ENCODE results near the gene NUDT13.
"Not testable (repeated sequence)": the region's sequence is repeated elsewhere in the genome, so short reads cannot be mapped to it uniquely, and the experiment has no call there.

The NUDT13 gene

DNA sequence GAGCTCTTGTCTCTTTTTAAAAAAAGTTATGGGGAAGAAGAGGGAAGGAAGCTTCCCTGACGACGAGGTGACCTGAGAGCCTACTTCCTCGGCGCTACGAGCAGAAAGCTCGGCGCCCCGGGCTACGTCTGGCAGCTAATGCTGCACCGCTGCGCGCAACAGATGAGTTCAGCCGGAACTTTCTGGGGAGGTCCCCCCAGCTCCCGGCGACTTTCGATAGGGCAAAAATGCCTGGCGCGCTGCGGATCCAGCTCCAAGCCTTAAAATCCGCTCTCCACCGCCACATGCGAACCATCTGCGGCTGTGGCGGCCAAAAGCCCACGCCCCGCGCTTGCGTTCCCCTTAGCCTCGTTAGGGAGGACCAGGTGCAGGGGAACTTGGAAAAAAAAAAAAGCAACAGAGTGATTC lies 14.2 kb upstream of the NUDT13 start:
- CTCF ChIA-PET = interaction anchor here (0.7 to 2.4 kb wide), 3 partner anchors 13 to 60 kb away, joined by 3 to 7 read pairs (median 3); partner anchors contain the start of gene NUDT13
- POLR2A ChIA-PET = interaction anchor here (0.6 to 6.6 kb wide), 9 partner anchors 11 to 741 kb away, joined by 3 to 61 read pairs (median 6); partner anchors contain the start of genes DNAJB12, DNAJC9, ECD and FAM149B1
- peak; percentile 37 for DNase-seq (ENCODE audit: extremely low spot score)
- no peak for TF ChIP-seq FOXA1 (IDR thresholded peaks at IDR 0.05)
- no peak for TF ChIP-seq FOXM1 (IDR thresholded peaks at IDR 0.05; ENCODE audit: borderline replicate concordance)
- TF ChIP-seq L3MBTL2 (conservative IDR thresholded peaks at IDR 0.05) = 0 out of 2 replicates have a peak, but pooled peaks have one; percentile 33

DNA sequence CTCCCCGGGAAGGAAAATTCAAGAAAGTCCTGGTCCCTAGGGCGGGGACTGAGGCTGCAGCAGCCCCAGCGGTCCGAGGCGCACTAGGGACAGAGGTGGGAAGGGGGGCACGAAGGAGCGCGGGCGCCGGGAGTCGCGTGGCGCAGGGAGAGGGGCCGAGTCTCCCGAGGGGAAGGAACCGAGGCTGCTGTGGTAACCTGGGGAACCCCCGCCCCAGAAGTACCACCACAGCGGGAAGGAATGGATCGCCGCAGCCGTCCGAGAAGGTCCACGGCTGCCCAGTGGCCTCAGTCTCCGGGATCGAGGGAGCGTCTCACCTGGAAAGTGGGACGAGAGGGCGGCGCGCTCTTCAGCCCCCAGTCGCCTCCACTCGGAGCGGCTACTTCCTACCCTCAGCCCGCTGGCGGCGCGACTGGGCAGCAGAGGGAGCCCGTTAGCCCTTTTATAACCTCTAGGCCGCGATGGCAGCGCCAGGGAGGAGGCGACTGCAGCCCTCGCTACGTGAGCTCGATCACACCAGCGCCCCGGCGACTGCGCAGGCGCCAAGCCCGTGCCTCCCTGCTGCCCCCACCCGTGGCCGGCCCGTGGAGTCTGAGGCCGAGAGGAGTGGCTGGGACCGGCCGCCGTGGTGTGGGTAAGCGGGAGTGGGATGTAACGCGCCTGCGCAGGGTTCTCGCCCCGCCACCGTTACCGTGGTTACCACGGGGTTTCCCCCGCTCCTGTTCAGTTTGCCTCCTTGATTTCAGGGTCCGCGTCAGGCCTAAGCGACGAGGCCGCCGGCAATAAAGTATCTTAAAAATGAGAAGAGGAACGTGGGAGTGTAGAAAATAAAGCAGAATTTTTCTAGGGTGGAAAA lies 13.6 kb upstream of the NUDT13 start, which contains the start of gene P4HA1:
P4HA1 (minus strand) TSS at position 418 of the 856 bp plus-strand sequence. CDS start 21,983 bp downstream, outside the sequence.
- ChIA-PET POLR2A (interaction anchor here (0.6 to 6.6 kb wide), 13 partner anchors 11 to 742 kb away, joined by 3 to 61 read pairs (median 3); partner anchors contain the start of genes DNAJB12, DNAJC9, ECD and FAM149B1), CTCF (interaction anchor here (0.5 to 2.4 kb wide), 9 partner anchors 13 to 231 kb away, joined by 3 to 7 read pairs (median 3); partner anchors contain the start of gene NUDT13)

DNA sequence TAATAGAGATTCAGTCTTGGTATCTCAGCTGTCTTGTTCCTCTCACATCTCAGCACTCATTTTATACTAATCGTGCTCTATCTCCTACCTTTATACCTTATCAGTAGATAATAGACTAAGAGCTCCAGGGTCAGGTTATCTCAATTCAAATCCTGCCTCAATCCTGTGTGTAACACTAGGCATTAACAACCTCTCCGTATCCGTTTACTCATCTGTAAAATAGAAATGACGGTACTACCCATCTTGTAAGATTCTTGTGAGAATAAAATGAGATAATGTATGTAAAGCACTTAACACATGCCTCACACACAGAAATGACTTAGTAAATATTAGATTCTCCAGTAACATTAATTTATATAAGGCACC lies 13.0 kb upstream of the NUDT13 start:
- POLR2A ChIA-PET = interaction anchor here (0.6 to 6.6 kb wide), 9 partner anchors 13 to 155 kb away, joined by 3 to 61 read pairs (median 6); partner anchors contain the start of genes DNAJC9, ECD, FAM149B1 and MRPS16
- DNase-seq (ENCODE audit: extremely low spot score) = no peak
- no peak for TF ChIP-seq ELF4 (IDR thresholded peaks at IDR 0.05)
- TF ChIP-seq SP1 (IDR thresholded peaks at IDR 0.05) = no peak
- no peak for TF ChIP-seq LEF1 (IDR thresholded peaks at IDR 0.05; ENCODE audit: borderline replicate concordance)
- no peak for TF ChIP-seq ZNF384 (IDR thresholded peaks at IDR 0.05)
- no peak for TF ChIP-seq BHLHE40 (IDR thresholded peaks at IDR 0.05; ENCODE audit: borderline replicate concordance)
- TF ChIP-seq, protein P1, sequence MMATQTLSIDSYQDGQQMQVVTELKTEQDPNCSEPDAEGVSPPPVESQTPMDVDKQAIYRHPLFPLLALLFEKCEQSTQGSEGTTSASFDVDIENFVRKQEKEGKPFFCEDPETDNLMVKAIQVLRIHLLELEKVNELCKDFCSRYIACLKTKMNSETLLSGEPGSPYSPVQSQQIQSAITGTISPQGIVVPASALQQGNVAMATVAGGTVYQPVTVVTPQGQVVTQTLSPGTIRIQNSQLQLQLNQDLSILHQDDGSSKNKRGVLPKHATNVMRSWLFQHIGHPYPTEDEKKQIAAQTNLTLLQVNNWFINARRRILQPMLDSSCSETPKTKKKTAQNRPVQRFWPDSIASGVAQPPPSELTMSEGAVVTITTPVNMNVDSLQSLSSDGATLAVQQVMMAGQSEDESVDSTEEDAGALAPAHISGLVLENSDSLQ (IDR thresholded peaks at IDR 0.05) = no peak
- TF ChIP-seq FOXK2 (IDR thresholded peaks at IDR 0.05) = no peak
- TF ChIP-seq NFRKB (IDR thresholded peaks at IDR 0.05) = no peak
- TF ChIP-seq L3MBTL2 (conservative IDR thresholded peaks at IDR 0.05) = no peak
- no peak for TF ChIP-seq TARDBP (IDR thresholded peaks at IDR 0.05)
- CTCF ChIA-PET = interaction anchor here (0.5 to 2.4 kb wide), 8 partner anchors 13 to 231 kb away, joined by 3 to 7 read pairs (median 4); partner anchors contain the start of gene NUDT13

More for the DNA sequence above, 13.6 kb upstream of the NUDT13 start, which contains the start of gene P4HA1:
- TF ChIP-seq FOXM1 (IDR thresholded peaks at IDR 0.05; ENCODE audit: borderline replicate concordance) = peak; percentile 34; the same call in 1 of the 2 replicates
- no peak for TF ChIP-seq BHLHE40 (IDR thresholded peaks at IDR 0.05; ENCODE audit: borderline replicate concordance)
- TF ChIP-seq SP1 (IDR thresholded peaks at IDR 0.05) = no peak
- TF ChIP-seq L3MBTL2 (conservative IDR thresholded peaks at IDR 0.05) = peak; percentile 88
- TF ChIP-seq, protein P1 (IDR thresholded peaks at IDR 0.05) = no peak
- no peak for TF ChIP-seq LEF1 (IDR thresholded peaks at IDR 0.05; ENCODE audit: borderline replicate concordance)
- no peak for TF ChIP-seq HDGF (IDR thresholded peaks at IDR 0.05; ENCODE audit: borderline replicate concordance)
- no peak for TF ChIP-seq FOXA1 (IDR thresholded peaks at IDR 0.05)
- TF ChIP-seq CTBP1 (IDR thresholded peaks at IDR 0.05; ENCODE audit: borderline replicate concordance) = no peak
- TF ChIP-seq ARNT (IDR thresholded peaks at IDR 0.05) = no peak
- peak; percentile 80 for TF ChIP-seq ZNF384 (IDR thresholded peaks at IDR 0.05)
- peak; percentile 85 for TF ChIP-seq ELF4 (IDR thresholded peaks at IDR 0.05)
- TF ChIP-seq SUZ12 (IDR thresholded peaks at IDR 0.05) = no peak
- TF ChIP-seq FOXK2 (IDR thresholded peaks at IDR 0.05) = no peak
- TF ChIP-seq NFRKB (IDR thresholded peaks at IDR 0.05) = no peak
- TF ChIP-seq TARDBP (IDR thresholded peaks at IDR 0.05) = peak; percentile 98
- DNase-seq (ENCODE audit: extremely low spot score) = peak; percentile 97

DNA sequence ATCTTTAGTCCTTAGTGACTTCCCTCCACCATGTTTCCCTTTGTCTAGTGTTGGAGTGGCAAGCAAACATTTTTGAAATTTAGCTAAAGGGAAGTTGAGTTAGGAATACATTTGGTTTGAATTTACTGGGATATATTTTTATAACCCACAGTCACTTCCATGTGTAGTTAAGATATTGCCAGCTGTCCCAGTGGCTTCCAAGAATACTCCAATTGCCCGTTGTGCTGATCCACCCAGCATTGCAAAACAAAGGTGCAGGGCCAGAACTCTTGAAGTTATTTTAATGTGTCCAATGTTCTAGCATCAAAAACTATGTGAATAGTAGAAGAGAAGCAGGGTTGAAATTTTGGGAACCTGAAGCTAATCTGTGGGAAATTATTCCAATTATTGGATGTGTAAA lies 11.1 kb upstream of the NUDT13 start:
- no peak for DNase-seq (ENCODE audit: extremely low spot score)
- CTCF ChIA-PET = interaction anchor here (0.6 kb wide), 1 partner anchor 15 kb away, joined by 6 read pairs; no protein-coding TSS in a partner anchor
- TF ChIP-seq ELF4 (IDR thresholded peaks at IDR 0.05) (no peak), FOXK2 (IDR thresholded peaks at IDR 0.05) (no peak), SP1 (IDR thresholded peaks at IDR 0.05) (no peak), SUZ12 (IDR thresholded peaks at IDR 0.05) (no peak), CTBP1 (IDR thresholded peaks at IDR 0.05; ENCODE audit: borderline replicate concordance) (no peak), HDGF (IDR thresholded peaks at IDR 0.05; ENCODE audit: borderline replicate concordance) (no peak), TARDBP (IDR thresholded peaks at IDR 0.05) (no peak), L3MBTL2 (conservative IDR thresholded peaks at IDR 0.05) (no peak)
- POLR2A ChIA-PET = interaction anchor here (6.6 kb wide), 1 partner anchor 11 kb away, joined by 61 read pairs; the partner anchor contains the start of gene NUDT13

DNA sequence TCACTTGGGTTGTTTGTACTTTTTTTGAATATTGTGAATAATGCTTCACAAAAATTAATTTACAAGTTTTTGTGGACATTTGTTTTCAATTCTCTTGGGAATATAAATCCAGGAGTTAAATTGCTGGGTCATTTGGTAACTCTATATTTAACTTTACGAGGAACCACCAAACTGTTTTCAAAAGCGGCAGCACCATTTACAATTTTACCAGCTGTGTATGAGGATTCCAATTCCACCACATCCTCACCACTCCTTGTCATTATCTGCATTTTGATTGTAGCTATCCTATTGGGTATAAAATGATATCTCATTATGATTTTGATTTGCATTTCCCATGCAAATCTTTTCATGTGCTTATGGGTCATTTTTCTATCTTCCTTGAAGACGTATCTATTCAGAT lies 4.0 kb upstream of the NUDT13 start:
- DNase-seq (ENCODE audit: extremely low spot score) = no peak
- CTCF ChIA-PET = no interaction called here
- POLR2A ChIA-PET = no interaction called here
- TF ChIP-seq HDGF (IDR thresholded peaks at IDR 0.05; ENCODE audit: borderline replicate concordance) (no peak), ZNF384 (IDR thresholded peaks at IDR 0.05) (no peak), L3MBTL2 (conservative IDR thresholded peaks at IDR 0.05) (no peak), FOXK2 (IDR thresholded peaks at IDR 0.05) (no peak), FOXA1 (IDR thresholded peaks at IDR 0.05) (no peak), TARDBP (IDR thresholded peaks at IDR 0.05) (no peak), FOXM1 (IDR thresholded peaks at IDR 0.05; ENCODE audit: borderline replicate concordance) (no peak), CTBP1 (IDR thresholded peaks at IDR 0.05; ENCODE audit: borderline replicate concordance) (no peak), SUZ12 (IDR thresholded peaks at IDR 0.05) (no peak), ARNT (IDR thresholded peaks at IDR 0.05) (no peak), NFRKB (IDR thresholded peaks at IDR 0.05) (no peak)
- TF ChIP-seq, protein P1 (IDR thresholded peaks at IDR 0.05) = no peak

DNA sequence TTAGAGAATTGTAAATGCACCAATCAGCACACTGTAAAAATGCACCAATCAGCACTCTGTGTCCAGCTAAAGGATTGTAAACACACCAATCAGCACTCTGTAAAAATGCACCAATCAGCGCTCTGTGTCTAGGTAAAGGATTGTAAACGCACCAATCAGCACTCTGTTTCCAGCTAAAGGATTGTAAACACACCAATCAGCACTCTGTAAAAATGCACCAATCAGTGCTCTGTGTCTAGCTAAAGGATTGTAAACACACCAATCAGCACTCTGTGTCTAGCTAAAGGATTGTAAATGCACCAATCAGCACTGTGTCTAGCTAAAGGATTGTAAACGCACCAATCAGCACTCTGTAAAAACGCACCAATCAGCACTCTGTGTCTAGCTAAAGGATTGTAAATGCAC lies 1.0 kb upstream of the NUDT13 start:
- POLR2A ChIA-PET = interaction anchor here (0.6 to 3.5 kb wide), 3 partner anchors 12 to 483 kb away, joined by 5 to 61 read pairs (median 6); partner anchors contain the start of genes MICU1 and P4HA1
- DNase-seq (ENCODE audit: extremely low spot score); CTCF ChIA-PET: not testable (repeated sequence)

DNA sequence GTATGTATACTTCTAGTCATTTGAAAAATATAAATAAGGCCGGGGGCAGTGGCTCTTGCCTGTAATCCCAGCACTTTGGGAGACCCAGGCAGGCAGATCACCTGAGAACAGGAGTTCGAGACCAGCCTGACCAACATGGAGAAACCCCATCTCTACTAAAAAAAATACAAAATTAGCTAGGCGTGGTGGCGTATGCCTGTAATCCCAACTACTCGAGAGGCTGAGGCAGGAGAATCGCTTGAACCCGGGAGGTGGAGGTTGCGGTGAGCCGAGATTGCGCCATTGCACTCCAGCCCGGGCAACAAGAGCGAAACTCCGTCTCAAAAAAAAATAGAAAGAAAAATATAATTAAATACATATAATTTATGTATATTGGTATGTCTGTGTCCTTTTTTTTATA lies 1.8 kb downstream of the NUDT13 start:
- ChIA-PET CTCF (interaction anchor here (1.3 kb wide), 1 partner anchor 15 kb away, joined by 4 read pairs; the partner anchor contains the start of gene P4HA1), POLR2A (interaction anchor here (3.5 kb wide), 1 partner anchor 15 kb away, joined by 61 read pairs; the partner anchor contains the start of gene P4HA1)
- not testable (repeated sequence) for DNase-seq (ENCODE audit: extremely low spot score)

Data from HEK293T (cell line).